Endothelial cell of umbilical vein (primary cell): ENCODE data around the gene TTYH2. TPM values are rescaled to one million over a fixed set of nuclear protein-coding genes. Genes with fewer than 3 reads are reported as not detected.
A peak's percentile ranks its signal among the peaks of the same experiment; 100 is the strongest.

Experiments used
- BruUV-seq: library from RNA; stranded (reverse); fragments of 400-500 nt; replicated peaks from 2 replicates; lab custom pipeline; 2021; lab: Mats Ljungman, UMichigan
- CTCF ChIA-PET: fragments of 300-600, 350-600 bp; sonication (Branson Sonifier 250); formaldehyde crosslinking; loops from one replicate; lab custom pipeline; 2021; ENCODE audit warnings: antibody characterized with exemption, inconsistent platforms; lab: Charles Lee
- POLR2A ChIA-PET: fragments of 300-600, 350-600 bp; sonication (Branson Sonifier 250); formaldehyde crosslinking; loops from one replicate; lab custom pipeline; 2021; ENCODE audit warnings: antibody characterized with exemption, inconsistent platforms; lab: Charles Lee
- DNase-seq: peaks from one replicate; pipeline ENCODE4 v3.0.0-alpha.2; 2011; ENCODE audit warnings: low read depth, low spot score
- FAIRE-seq: peaks from 2 replicates; lab custom pipeline; 2011; peaks lifted over from hg19 to GRCh38; lab: Jason Lieb, UNC
- H2AFZ ChIP-seq: 2 replicates; pipeline ENCODE4 v1.6.0; 2012; ENCODE audit warnings: low read depth, low read length, control low read depth, inconsistent platforms
- H3K27ac ChIP-seq: 2 replicates; pipeline ENCODE4 v1.5.1; 2011; ENCODE audit warnings: low read depth, mild to moderate bottlenecking, control low read depth, low read length, moderate library complexity; ENCODE audit not compliant: insufficient read depth
- H3K27me3 ChIP-seq, 2 experiments: 2 replicates each; pipeline versions ENCODE4 v1.6.0 to v1.6.1; 2011; ENCODE audit warnings: low read length in 2 of 2, mixed read lengths in 1 of 2; ENCODE audit not compliant: control insufficient read depth in 2 of 2, insufficient read depth in 2 of 2
- H3K36me3 ChIP-seq, 2 experiments: 2 replicates in 1 of 2; 3 replicates in 1 of 2; pipeline ENCODE4 v1.5.1; 2011; ENCODE audit warnings: low read length in 2 of 2, mild to moderate bottlenecking in 1 of 2, moderate library complexity in 1 of 2; ENCODE audit not compliant: control insufficient read depth in 2 of 2, insufficient read depth in 2 of 2; ENCODE audit errors: extremely low read depth in 1 of 2
- H3K4me1 ChIP-seq: 3 replicates; pipeline ENCODE4 v1.5.1; 2011; ENCODE audit warnings: mild to moderate bottlenecking, low read length; ENCODE audit not compliant: control insufficient read depth, insufficient read depth; ENCODE audit errors: extremely low read depth
- H3K4me2 ChIP-seq: 2 replicates; pipeline ENCODE4 v1.6.1; 2011; ENCODE audit warnings: low read length, control low read depth, mixed read lengths; ENCODE audit not compliant: insufficient read depth
- H3K4me3 ChIP-seq, 3 experiments: fragments of 200-600 bp in 1 of 3; sonication (generic), shearing (Covaris generic) in 1 of 3; replicated peaks in 1 of 3; 2 replicates each; pipeline ENCODE4 v1.5.1; 2011 to 2016; ENCODE audit warnings: control low read depth in 3 of 3, low read length in 3 of 3, mild to moderate bottlenecking in 2 of 3, inconsistent platforms in 1 of 3, low read depth in 1 of 3, moderate library complexity in 1 of 3; ENCODE audit not compliant: insufficient read depth in 1 of 3
- H3K79me2 ChIP-seq: 2 replicates; pipeline ENCODE4 v1.6.0; 2012; ENCODE audit warnings: low read length, inconsistent platforms; ENCODE audit not compliant: control insufficient read depth, insufficient read depth
- H3K9ac ChIP-seq: replicated peaks from 2 replicates; pipeline ENCODE3; 2011; ENCODE audit warnings: low read length, control low read depth; ENCODE audit not compliant: insufficient read depth; ENCODE audit errors: extremely low read depth
- H3K9me1 ChIP-seq: replicated peaks from 3 replicates; pipeline ENCODE4 v1.6.0; 2011; ENCODE audit warnings: mild to moderate bottlenecking, low read length; ENCODE audit not compliant: control insufficient read depth, insufficient read depth; ENCODE audit errors: extremely low read depth
- H3K9me3 ChIP-seq: replicated peaks from 2 replicates; pipeline ENCODE4 v1.5.1; 2012; ENCODE audit warnings: low read length, inconsistent platforms; ENCODE audit not compliant: control insufficient read depth, insufficient read depth
- H4K20me1 ChIP-seq: replicated peaks from 2 replicates; pipeline ENCODE3; 2011; ENCODE audit warnings: mild to moderate bottlenecking, low read length; ENCODE audit not compliant: control insufficient read depth, insufficient read depth; ENCODE audit errors: extremely low read depth
- EZH2 ChIP-seq: IDR thresholded peaks from 2 replicates; pipeline ENCODE4 v1.6.1; 2012; ENCODE audit warnings: borderline replicate concordance, low read depth, mild to moderate bottlenecking, moderate library complexity, low read length, inconsistent platforms; ENCODE audit not compliant: severe bottlenecking
- FOS ChIP-seq: IDR thresholded peaks from 2 replicates; pipeline ENCODE4 v1.6.1; 2011; ENCODE audit warnings: mild to moderate bottlenecking, low read length, moderate library complexity, borderline replicate concordance; ENCODE audit not compliant: insufficient read depth
- GATA2 ChIP-seq: IDR thresholded peaks from 2 replicates; pipeline ENCODE4 v1.7.0; 2011; ENCODE audit warnings: low read depth, mild to moderate bottlenecking, moderate library complexity, mixed read lengths, low read length; ENCODE audit not compliant: insufficient read length, insufficient read depth
- JUN ChIP-seq: IDR thresholded peaks from 2 replicates; pipeline ENCODE4 v1.6.1; 2011; ENCODE audit warnings: borderline replicate concordance, low read depth; ENCODE audit not compliant: insufficient read length, insufficient read depth
- MYC ChIP-seq: IDR thresholded peaks from one replicate; pipeline ENCODE4 v1.6.1; 2011; ENCODE audit warnings: mild to moderate bottlenecking, low read depth, low read length
- POLR2A ChIP-seq: IDR thresholded peaks from 2 replicates; pipeline ENCODE4 v1.6.1; 2012; ENCODE audit warnings: low read depth, mild to moderate bottlenecking, control low read depth, low read length
- POLR2AphosphoS5 ChIP-seq: IDR thresholded peaks from 2 replicates; pipeline ENCODE4 v1.6.1; 2012; ENCODE audit warnings: low read depth, mild to moderate bottlenecking, control low read depth, low read length, moderate library complexity; ENCODE audit not compliant: insufficient read depth
- dilution Hi-C: fragments of 300-500 bp; cut with MboI; formaldehyde crosslinking; loops from one replicate; pipeline ENCODE4 v1.15.0; 2019; ENCODE audit warnings: low sequenced_read_pairs; ENCODE audit not compliant: extremely low pct_ligation_motif_present
- intact Hi-C: fragments of 100-400 bp; cut with micrococcal nuclease; formaldehyde crosslinking; loops from one replicate; pipeline ENCODE4 v1.10.0; 2022
- polyA plus RNA-seq, 4 experiments: library from polyadenylated mRNA; depleted of rRNA in 3 of 4; stranded (reverse) in 3 of 4; unstranded in 1 of 4; fragments of >200 nt; gene quantifications; 2 replicates each; pipeline versions ENCODE4 v1.2.1 to v1.2.3, GENCODE V29; 2011 to 2012; ENCODE audit warnings: missing spikeins in 1 of 4
- total RNA-seq: library from RNA; stranded (reverse); gene quantifications from 2 replicates; pipeline ENCODE4 v1.2.3, GENCODE V29; 2021
- TF ChIP-seq, protein P1 (sequence below): IDR thresholded peaks from 2 replicates; pipeline ENCODE4 v1.6.1; 2011; ENCODE audit not compliant: insufficient read depth, insufficient read length
- TF ChIP-seq, protein P2 (sequence below), 2 donors: IDR thresholded peaks; 1 replicate in 1 of 2; 2 replicates in 1 of 2; pipeline ENCODE4 v1.5.1; 2011; ENCODE audit warnings: low read length in 2 of 2, mild to moderate bottlenecking in 2 of 2, moderate library complexity in 2 of 2, control low read depth in 1 of 2, inconsistent platforms in 1 of 2, low read depth in 1 of 2; ENCODE audit not compliant: insufficient read depth in 1 of 2; ENCODE audit errors: extremely low read depth in 1 of 2

Gene TTYH2
- total and polyA plus RNA-seq, 2 donors (not counting 3 experiments of a cell fraction or from before 2014, with no cell fraction given) = 0.75 to 2.0 TPM

DNA sequence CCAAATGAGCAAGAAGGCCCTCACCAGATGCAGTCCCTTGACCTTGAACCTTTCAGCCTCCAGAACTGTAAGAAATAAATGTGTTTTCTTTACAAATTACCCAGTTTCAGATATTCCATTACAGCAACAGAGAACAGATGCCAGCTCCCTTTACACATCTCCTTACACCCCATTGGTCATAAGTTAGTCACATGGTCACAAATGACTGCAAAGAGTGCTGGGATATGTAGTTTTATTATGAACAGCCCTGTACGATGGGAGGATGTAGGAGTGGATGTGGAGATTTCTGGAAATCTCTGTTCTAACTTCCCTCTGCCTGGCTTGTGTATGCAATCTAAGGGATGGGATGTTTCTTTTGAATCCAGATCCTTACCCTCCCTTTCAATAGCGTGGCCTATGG lies 23.2 kb upstream of the TTYH2 start:
- H3K9me1 ChIP-seq = no peaks in the 10 kb centered on the region
- peak; percentile 73 for FAIRE-seq
- no peak overlapping the region for H2AFZ ChIP-seq
- no peaks in the 10 kb centered on the region for H3K36me3 ChIP-seq
- no peaks in the 10 kb centered on the region for H3K9me3 ChIP-seq
- intact Hi-C loops = no loop called here
- POLR2A ChIA-PET = no interaction called here
- no peaks in the 10 kb centered on the region for H3K79me2 ChIP-seq
- no peaks in the 10 kb centered on the region for H3K4me1 ChIP-seq
- no peak overlapping the region for H3K9ac ChIP-seq
- no peak overlapping the region for H3K4me2 ChIP-seq
- no peaks in the 10 kb centered on the region for H4K20me1 ChIP-seq
- H3K4me3 ChIP-seq = no peak overlapping the region
- DNase-seq = peak; percentile 61
- H3K27ac ChIP-seq = no peak overlapping the region
- CTCF ChIA-PET = interaction anchor here (0.6 to 2.5 kb wide), 6 partner anchors 9 to 1633 kb away, joined by 3 to 35 read pairs (median 4); partner anchors contain the start of genes RPL38 and TTYH2
- TF ChIP-seq FOS = no peak
- TF ChIP-seq, protein P1, sequence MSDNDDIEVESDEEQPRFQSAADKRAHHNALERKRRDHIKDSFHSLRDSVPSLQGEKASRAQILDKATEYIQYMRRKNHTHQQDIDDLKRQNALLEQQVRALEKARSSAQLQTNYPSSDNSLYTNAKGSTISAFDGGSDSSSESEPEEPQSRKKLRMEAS = peak; percentile 18
- no peak for TF ChIP-seq JUN
- no peak for TF ChIP-seq POLR2A
- no peak for TF ChIP-seq EZH2
- TF ChIP-seq MYC = no peak
- TF ChIP-seq POLR2AphosphoS5 = no peak
- H3K27me3 ChIP-seq = no peaks in the 10 kb centered on the region
- dilution Hi-C loops = no loop called here
- BruUV-seq = no TSS peak

DNA sequence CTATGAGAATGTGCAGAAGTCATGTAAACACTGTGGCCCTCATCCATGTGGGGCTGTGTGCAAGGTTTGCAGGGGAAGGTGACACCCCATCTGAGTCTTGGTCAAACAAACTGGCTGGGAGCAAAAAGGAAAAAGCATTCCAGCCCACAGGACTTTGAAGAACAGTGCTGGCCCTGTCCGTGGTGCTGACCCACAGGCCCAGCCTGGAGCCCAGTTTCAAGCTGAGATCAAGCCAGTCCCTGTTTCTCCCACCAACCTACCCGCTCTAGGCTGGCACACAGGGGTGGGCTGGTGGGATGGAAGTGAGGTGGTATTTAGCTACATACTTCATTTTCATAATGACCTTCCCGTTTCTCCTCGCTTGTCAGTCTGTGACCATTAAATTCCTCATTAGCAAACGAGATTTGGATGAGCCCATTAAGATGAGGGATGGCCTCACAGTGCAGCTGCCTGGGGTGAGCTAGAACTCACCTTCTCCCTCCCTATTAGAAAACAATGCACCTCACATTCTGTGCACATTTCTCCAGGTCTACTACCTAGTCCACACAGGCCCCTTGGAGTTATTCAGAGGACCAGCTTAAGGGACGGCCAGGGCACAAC lies 22.5 kb upstream of the TTYH2 start:
- Histone ChIP-seq H3K9me3 (no peaks in the 10 kb centered on the region), H3K27me3 (no peaks in the 10 kb centered on the region), H3K9ac (no peak overlapping the region), H3K36me3 (no peaks in the 10 kb centered on the region), H3K27ac (no peak overlapping the region), H3K9me1 (no peaks in the 10 kb centered on the region), H2AFZ (no peak overlapping the region), H3K4me2 (no peak overlapping the region), H3K4me1 (no peaks in the 10 kb centered on the region), H4K20me1 (no peaks in the 10 kb centered on the region), H3K79me2 (no peaks in the 10 kb centered on the region), H3K4me3 (no peak overlapping the region)
- ChIA-PET POLR2A (interaction anchor here (0.7 kb wide), 1 partner anchor 9 kb away, joined by 3 read pairs; no protein-coding TSS in a partner anchor), CTCF (interaction anchor here (0.7 to 2.5 kb wide), 3 partner anchors 8 to 1558 kb away, joined by 3 to 35 read pairs (median 4); no protein-coding TSS in a partner anchor)
- BruUV-seq = no TSS peak
- DNase-seq (no peak), FAIRE-seq (no peak)
- dilution Hi-C loops = no loop called here
- no peak for TF ChIP-seq EZH2
- TF ChIP-seq POLR2AphosphoS5 = no peak
- TF ChIP-seq, protein P2, sequence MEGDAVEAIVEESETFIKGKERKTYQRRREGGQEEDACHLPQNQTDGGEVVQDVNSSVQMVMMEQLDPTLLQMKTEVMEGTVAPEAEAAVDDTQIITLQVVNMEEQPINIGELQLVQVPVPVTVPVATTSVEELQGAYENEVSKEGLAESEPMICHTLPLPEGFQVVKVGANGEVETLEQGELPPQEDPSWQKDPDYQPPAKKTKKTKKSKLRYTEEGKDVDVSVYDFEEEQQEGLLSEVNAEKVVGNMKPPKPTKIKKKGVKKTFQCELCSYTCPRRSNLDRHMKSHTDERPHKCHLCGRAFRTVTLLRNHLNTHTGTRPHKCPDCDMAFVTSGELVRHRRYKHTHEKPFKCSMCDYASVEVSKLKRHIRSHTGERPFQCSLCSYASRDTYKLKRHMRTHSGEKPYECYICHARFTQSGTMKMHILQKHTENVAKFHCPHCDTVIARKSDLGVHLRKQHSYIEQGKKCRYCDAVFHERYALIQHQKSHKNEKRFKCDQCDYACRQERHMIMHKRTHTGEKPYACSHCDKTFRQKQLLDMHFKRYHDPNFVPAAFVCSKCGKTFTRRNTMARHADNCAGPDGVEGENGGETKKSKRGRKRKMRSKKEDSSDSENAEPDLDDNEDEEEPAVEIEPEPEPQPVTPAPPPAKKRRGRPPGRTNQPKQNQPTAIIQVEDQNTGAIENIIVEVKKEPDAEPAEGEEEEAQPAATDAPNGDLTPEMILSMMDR (IDR thresholded peaks at IDR 0.05; ENCODE audit: extremely low read depth in 1 of 2, insufficient read depth in 1 of 2, low read depth in 1 of 2, low read length in 2 of 2) = no peak
- TF ChIP-seq FOS = no peak
- TF ChIP-seq GATA2 = no peak
- TF ChIP-seq, protein P1 = no peak
- TF ChIP-seq JUN = no peak
- TF ChIP-seq POLR2A = no peak
- TF ChIP-seq MYC = no peak
- intact Hi-C loops = no loop called here
